HPDE6-E6E7 (cell line): ENCODE results near the gene ZMYM2.

ENCODE experiments used
- DNase-seq: peaks from one replicate; pipeline ENCODE4 v3.0.0; 2011; ENCODE audit warnings: missing footprints; ENCODE audit errors: extremely low spot score

ZMYM2 gene

DNA sequence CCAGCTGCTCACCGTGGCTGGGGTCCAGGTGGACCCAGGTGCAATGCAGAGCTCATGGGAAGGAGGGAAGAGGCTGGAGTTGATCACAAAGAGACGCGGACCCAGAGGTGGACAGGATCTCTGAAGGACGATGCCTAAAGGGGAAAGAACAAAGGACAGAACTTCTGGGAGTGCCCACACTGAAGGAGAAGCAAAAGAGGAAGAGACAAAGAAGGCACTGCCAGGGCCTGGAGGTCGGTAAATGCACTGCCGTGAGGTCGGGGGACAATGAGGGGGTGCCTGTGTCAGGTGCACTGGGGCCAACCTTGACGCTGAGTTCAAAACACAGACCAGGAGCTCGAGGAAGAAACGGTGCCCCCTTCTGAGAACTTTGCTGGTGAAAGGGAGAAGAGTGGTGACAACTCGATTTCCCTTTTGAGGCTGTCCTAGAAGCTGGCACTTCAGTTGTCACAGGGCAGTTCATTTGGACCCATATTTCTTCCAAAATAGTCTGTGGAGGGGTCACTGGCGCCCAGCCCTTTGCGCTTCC lies 146.7 kb downstream of the ZMYM2 start:
- DNase-seq, result no peak

DNA sequence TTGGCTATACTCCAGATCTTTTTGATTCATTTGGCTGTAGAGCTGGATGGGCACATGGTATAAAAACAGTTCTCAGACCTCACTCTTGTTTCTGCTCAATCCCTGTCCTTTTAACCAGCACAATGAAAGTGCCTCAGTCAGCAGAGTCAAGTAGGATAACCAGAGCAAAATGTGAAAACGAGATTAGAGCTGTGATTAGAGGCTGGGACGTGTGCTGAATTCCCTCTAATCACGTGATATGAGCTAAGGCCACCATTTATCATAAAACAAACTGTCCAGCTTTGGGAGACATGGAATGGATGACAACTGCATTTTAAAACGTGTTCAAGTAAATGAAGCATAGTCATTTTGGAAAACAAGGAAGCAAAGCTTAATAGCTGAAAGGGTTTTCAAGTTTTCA lies 148.2 kb downstream of the ZMYM2 start:
- no peak for DNase-seq

DNA sequence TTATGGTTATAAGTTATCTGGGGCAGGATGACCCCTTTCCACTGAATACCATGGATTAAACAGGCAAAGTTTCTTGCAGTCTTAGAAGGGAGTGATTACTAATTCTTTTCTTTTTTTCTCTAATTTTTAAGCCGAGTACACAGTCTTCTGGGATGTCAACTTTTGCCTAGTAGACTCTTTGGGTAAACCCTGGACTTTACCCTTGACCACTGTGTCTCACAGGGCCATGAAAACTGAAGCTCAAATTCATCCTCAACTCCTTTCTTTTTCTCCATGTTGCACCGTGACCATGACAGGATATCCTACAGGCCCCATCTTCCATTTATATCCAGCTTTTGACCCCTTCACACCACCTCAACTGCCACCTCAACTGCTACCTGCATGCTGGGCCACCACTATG lies 150.5 kb downstream of the ZMYM2 start:
- DNase-seq, result no peak

DNA sequence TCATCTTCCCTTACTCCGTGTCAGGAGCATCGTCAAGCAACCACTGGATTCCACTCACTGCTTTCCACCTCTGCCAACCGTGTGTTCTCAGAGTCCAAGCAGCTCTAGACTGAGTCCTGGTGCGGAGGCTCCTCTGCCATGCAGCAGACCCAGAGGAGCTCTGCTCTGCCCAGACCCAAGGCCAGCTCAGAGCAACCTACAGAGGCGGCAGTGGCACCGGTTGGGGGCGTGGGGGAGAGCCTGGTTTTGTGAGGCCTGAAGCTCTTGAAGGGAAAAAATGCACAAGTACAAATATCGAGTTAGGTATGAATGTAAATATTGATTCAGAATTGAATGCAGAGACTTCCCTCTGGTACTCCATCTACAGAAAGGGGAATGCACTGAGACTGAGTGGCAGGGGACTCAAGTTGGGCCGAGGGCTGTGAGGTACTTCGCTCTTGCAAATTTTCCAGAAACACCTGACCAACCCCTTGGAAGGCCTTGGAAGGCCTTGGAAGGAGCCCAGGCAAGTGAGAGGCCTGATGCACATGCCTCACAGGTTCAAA lies 155.6 kb downstream of the ZMYM2 start:
- no peak for DNase-seq

DNA sequence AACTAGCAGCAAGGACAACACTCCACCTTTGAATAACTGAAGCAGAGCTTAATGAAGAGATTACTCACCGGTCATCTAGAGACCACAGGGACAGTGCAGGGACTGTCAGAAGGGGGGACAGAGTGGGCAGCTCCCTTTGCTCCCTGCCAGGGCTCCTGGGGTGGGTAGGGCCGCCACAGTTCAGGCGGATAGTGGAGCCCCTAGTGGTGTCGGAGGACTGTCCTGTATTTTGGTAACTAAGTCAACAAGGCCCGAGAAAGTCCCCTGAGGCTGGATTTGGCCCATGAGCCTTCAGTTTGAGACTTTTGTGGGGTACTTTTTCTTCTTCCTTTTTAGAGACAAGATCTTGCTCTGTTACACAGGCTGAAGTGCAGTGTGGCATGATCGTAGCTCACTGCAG lies 157.7 kb downstream of the ZMYM2 start:
- no peak for DNase-seq

DNA sequence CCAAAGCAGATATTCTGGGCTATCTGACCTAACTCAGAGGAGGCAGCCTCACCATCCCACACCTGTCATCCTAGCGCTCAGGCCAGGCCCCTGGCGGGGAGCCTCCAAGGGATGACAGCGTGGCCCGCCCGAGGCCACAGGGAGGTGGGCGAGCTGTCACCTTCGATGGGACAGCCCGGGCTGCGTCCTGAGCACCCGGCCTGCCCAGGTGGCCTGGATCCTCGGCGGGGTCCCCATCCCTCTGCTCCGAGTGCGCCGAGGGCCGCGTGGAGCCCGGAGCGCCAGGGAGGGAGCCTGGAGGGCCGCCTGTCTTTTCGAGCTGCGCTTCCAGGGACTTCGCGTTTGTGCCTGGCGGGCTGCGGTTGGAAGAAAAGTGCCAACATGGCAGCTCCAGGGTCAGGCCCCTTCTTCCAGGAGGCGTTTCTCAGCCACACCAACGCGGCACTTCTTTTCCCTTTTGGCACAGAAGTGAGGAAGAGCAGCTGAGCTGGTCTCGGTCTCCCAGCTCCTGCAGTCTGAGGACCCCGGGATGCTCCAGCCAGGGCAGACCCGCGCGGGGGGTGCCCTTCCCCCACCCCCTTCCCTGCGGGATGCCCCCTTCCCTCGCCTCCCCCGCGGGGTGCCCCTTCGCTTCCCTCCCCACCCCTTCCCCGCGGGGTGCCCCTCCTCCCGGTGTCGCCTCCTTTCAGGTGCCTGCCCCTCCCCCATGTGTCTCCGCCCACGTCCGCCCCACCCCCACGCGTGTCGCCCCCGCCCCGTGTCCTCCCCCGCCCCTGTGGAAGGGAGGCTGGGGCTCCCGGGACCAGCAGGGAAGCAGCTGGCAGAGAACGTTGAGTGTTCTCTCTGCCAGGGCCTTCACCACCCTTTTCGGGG lies 160.0 kb downstream of the ZMYM2 start:
- no peak for DNase-seq

DNA sequence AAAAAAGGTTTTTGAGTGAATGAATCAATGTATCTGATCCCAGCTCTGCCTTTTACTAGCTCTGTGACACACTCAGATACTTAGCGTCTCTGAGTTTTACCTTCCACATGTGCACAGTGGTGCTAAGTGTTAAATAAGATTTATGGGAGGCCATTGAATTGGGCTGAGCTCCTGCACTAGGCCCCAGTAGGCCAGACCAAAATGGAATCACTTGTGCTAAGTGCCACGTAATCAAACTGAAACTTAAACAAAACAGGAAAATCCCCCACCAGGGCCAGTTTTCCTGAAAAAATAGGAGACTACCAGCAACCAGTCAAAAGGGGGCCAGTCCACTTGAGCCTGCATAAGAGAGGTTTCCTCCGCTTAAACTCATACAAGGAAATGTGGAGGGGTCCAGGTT lies 161.4 kb downstream of the ZMYM2 start:
- no peak for DNase-seq

DNA sequence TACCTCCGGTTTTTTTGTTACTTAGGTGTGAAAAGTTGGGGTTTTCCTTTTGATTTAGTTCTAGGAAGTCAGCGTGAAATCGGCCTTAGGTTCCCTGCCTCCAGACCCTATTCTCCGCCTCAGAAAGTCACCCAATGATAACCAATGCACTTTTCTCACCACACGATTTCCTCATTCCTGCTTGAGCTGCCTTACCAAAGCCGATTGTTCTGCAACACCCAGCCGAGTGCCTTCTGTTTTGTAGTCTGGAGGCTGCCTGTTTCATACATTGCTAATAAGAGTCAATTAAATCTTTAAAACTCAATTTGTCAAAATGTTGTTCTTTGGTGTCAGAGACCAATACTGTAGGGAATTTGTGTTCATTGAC lies 162.6 kb downstream of the ZMYM2 start:
- no peak for DNase-seq

DNA sequence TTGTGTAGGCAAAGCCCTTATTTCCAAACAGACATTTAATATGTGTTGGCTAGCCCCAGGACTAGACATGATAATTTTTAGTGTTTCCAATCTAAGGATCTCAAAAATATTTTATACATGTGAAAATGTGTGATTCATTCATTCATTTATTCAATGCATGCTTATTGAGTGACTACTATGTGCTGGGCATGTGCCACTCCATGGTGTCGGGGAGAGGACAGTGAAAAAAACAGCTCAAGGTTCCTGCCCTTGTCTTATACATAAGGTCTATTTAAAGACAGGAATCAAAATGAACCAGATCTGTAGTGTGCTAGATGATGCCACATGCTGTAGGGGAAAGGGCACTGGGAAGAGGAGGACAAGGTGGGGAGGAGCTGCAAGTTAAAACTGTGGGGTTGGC lies 165.8 kb downstream of the ZMYM2 start:
- DNase-seq, result no peak

DNA sequence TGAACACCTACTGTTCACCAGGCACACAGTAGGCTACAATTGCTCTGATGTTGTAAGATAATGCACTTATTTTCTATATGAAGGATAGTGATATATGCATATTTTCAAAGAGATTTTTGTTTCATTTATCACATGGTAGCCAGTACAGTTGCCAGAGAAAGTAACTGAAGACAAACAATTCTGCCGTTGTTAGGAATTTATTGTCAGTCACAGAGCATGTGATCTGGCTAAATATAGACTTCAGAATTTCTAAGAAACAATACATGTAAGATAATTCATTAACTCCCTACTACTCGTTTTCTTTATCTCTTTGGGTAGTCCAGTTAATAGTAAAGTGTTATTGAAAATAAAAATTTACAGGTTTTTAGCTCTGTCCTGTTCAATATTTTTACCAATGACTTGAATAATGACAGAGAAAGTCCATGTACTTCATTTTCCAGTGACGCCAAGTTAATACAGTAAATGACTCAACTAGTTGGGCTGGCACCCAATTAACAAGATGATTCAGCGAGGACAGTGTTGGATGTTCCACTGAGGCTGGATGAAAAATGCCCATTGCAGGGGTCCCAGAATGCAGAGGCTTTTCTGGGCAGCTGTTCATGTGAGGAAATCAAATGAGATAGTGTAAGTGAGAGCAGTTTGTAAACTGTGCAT lies 166.7 kb downstream of the ZMYM2 start:
- no peak for DNase-seq

DNA sequence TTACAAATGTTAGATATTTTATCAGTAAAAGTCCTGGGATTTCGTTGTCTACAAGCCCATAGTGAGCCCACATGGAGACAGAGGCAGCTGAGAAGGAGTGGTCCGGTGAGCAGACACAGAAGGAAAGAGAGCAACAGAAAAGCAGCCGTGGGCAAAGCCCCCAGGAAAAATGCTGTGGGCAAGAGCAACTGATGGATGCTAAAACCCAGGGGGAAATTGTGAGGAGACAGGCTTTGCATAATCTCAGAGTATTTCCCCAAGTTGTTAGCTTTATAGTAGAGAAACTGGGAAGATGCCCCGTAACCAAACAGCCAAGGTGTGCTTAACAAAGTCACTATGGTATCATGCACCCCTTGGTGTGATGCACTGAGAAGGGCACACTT lies 167.2 kb downstream of the ZMYM2 start:
- DNase-seq, result no peak

DNA sequence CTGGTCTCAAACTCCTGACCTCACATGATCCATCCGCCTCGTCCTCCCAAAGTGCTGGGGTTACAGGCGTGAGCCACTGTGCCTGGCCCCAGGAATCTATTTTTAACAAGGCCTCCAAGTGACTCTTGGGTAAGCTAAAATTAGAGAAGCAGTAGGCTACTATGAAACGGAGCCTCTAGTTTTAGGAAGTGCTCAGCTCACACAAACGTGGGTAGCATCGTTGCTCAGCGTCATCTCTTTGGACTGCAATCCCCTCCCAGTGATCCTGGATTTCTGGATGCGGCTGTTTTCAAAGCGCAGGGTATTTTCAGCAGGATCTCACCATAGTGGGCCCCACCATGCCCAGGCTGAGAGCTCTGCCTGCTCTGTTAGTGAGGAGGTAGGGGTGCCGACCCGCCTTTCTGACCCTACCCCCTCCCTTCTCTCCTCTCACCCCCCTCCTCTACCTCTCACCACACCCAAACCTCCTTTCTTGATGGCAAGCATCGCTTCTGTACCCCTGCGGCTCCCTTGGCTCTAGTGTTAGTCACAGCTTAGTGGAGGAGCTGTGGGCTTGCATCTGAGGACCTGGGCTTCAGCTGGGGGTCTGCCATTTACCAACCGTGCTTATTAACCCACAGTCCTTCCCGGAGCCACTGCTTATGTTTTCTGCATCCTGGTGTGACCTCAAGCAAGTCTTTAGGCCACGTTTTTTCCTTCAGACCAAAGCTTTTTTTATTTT lies 168.2 kb downstream of the ZMYM2 start:
- DNase-seq, result no peak

DNA sequence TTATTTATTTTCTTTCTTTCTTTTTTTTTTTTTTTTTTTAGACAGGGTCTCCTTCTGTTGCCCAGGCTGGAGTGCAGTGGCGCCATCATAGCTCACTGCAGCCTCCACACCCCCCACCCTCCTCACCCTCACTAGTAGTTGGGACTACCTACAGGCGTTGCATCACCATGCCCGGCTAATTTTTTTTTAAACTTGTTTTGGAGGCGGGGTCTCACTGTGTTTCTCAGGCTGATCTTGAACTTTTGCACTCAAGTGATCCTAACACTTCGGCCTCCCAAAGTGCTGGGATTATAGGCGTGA lies 168.7 kb downstream of the ZMYM2 start:
- no peak for DNase-seq

DNA sequence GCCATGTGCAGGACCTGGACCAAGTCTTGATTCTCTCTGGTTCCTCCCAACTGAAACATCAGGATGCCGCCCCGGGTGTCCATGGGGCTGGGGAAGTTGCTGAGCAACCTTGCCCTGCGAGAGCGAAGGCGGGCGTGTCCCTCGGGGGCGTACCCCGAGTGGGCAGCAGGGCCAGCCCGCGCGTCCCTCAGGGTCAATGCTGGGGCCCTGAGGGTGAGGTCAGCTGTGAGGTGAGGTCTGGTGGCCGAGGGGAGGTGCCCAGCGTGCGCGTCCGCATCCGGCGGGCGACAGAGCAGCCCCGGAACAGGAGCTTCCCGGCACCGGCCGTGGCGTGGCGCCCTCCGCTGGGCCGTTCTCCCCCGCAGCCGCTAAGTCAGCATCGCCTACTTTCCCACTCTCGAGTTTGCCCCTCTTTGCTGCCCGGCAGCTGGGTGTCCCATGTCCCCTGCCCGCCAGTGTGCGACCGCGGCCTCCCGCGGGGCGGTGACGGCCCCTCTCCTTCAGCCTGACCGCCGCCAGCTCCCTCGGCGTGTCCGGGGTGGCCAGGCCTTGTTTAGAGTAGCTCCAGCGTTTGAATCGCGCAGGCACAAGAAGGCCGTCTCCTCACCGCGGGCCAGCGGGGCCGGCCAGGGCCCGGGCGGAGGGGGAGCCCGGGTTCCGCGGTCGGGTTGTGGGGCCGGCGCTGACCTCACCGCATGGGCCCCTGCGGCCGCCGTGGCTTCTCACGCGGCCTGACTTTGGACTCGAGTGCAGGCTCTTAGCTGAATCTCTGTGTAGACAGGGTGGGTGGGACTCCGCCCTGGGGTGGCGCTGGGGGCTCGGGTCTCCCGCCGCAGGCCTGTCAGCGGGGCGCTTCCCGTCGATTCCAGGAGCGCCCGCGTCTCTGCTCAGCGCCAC lies 169.3 kb downstream of the ZMYM2 start:
- no peak for DNase-seq

DNA sequence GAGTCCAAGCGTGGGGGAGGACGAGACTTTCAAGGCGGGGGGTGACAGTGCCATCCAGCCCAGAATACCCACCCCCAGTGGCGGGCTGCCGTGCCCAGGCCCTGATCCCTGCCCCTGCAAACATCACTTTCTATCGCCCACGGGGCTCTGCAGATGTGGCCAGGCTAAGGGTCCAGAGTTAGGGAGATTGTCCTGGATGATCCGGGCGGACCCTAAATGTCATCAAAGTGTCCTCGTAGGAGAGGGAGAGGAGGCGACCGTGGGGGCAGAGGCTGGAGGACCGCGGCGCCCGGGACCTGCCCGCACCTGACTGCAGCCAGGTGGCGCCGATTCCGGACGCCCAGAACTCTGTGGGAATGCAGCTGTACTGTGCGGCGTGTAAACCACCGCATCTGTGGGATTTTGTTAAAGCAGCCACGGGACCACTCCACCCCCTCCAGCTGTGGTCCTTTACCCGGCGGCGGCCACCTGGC lies 170.0 kb downstream of the ZMYM2 start:
- DNase-seq, result no peak

DNA sequence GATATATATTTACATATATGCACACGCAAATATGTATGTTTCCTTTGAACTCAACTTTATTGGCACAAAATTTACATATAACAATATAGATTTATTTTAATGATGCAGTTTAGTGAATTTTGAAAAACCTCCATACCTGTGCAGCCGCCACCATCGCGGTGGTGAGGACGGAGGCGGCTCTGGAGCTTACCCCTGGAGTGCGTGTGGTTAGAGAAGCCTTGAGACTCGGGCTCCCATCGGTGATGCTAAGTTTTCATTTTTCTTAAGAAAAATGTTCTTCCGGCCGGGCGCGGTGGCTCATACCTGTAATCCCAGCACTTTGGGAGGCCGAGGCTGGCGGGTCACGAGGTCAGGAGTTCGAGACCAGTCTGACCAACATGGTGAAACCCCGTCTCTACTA lies 170.5 kb downstream of the ZMYM2 start:
- no peak for DNase-seq

DNA sequence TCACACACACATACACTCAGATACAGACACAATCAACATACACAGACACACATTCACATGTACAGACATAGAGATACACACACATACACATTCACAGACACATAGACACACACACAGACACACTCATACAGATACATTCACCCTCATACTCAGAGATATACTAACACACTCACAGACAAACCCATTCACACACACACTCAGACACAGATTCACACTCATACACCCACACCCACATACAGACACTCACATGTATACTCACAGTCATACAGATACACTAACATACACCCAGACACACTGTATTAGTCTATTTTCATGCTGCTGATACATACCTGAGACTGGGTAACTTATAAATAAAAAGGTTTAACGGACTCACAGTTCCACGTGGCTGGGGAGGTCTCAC lies 171.5 kb downstream of the ZMYM2 start:
- no peak for DNase-seq

DNA sequence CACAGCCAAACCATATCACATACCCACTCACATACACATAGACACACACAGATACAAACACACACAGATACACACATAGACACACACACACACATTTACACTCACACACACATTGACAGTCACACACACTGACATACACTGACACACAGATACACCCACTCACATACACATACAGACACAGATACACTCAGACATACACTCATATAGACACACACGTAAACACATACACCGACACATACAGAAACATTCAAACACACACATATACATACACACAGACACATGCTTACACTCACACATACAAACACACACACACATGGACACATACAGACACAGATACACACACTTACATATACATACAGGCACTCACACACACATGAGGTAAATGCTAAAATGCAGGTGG lies 172.1 kb downstream of the ZMYM2 start:
- no peak for DNase-seq

DNA sequence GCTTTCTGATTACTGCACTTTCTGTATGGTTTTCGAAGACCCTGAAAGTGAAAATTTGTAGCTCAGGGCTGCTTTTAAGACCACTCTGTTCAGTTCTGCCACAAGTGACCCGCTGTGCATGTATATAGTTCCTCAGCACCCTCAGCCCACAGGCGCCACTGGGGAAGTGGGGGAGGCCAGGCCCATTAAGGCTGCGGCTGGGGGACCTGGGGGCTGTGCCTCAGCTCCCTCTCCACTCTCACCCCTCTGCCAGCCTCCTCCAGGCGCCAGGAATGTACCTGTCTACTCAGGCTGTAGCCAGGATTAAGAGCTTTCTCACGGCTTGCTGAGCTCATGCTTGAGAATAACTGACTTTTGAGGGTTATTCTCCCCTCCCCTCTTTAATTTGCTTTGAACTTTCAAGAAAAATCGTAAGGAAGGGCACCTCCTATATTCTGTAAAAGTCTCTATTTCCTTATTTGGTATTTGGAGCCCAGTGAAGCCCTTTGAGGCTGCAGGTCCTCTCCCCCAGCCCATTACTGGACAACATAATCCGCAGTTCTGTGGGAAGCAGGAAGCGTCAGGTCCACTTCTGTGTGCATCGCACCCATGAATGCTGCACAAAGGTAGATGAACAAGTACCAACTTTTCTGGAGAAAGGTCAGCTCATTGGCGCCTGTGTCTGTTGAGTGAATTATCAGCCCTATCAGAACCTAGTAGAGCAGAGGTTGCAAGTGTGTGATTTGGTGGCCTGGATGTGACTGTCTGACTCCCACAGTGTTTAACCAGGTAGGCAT lies 172.7 kb downstream of the ZMYM2 start:
- no peak for DNase-seq

DNA sequence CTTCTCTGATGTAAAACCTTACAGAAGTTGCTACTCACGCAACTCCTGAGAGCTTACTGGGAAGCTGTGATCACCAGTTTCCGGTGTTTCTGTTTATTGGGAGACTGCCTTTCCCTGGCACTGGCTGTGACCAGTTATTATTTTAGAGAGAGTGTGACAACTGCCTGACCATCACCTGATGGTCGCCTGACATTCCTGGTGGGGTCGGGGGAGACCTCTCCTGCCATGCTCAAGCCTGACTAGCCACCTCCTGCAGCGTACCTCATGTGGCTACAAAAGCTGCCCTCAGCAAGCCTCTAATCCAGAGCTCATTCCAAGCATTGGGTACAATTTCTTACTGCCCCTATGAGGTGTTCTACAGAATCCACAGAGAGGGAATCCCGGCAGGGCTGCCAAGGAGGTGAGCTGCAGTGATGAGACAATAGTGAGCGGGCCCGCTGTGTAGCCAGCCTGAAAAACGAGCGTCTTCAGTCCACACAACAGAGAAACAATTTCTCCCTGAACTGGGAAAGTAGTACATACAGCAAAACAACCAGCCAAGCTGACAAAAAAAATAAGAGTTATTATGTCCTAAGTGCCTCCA lies 173.6 kb downstream of the ZMYM2 start:
- DNase-seq, result no peak
